WTC11 (cell line): ENCODE data around the gene MISFA. TPM values are rescaled to one million over a fixed set of nuclear protein-coding genes. Genes with fewer than 3 reads are reported as not detected.

Experiments
- ATAC-seq: fragments of 200-7000 bp; cut with Tn5 transposase; 2 replicates; pipeline ENCODE4 v1.10.0; 2021; ENCODE audit warnings: mild to moderate bottlenecking, moderate library complexity
- CTCF ChIA-PET: fragments of 300-600 bp; sonication (Branson Sonifier 250); formaldehyde crosslinking; loops from one replicate; lab custom pipeline; 2021; ENCODE audit warnings: antibody characterized with exemption; lab: Charles Lee
- POLR2A ChIA-PET: fragments of 350-600 bp; sonication (Branson Sonifier 250); formaldehyde crosslinking; loops from one replicate; lab custom pipeline; 2021; ENCODE audit warnings: antibody characterized with exemption; lab: Charles Lee
- DNase-seq: peaks from one replicate; pipeline ENCODE4 v3.0.0; 2021; ENCODE audit warnings: low spot score
- H3K27ac Mint-ChIP-seq: 2 replicates; pipeline ENCODE4 v1.8.0; 2021; ENCODE audit warnings: mixed read lengths
- H3K27me3 Mint-ChIP-seq: 2 replicates; pipeline ENCODE4 v1.8.0; 2021; ENCODE audit warnings: low read depth, mild to moderate bottlenecking, moderate library complexity, mixed read lengths
- H3K36me3 Mint-ChIP-seq: 2 replicates; pipeline ENCODE4 v1.8.0; 2021; ENCODE audit warnings: mixed read lengths
- H3K4me1 Mint-ChIP-seq: 2 replicates; pipeline ENCODE4 v1.8.0; 2022; ENCODE audit warnings: mixed read lengths
- H3K4me3 Mint-ChIP-seq: 2 replicates; pipeline ENCODE4 v1.8.0; 2021; ENCODE audit warnings: mild to moderate bottlenecking, moderate library complexity, mixed read lengths
- H3K9me3 Mint-ChIP-seq: 2 replicates; pipeline ENCODE4 v1.8.0; 2021; ENCODE audit warnings: mixed read lengths
- ATF6 ChIP-seq: sonication (generic); formaldehyde crosslinking; IDR thresholded peaks from 2 replicates; pipeline ENCODE4 v1.8.1; 2023; ENCODE audit warnings: mild to moderate bottlenecking, missing genetic modification reagents
- CREB1 ChIP-seq: sonication (generic); formaldehyde crosslinking; IDR thresholded peaks from 2 replicates; pipeline ENCODE4 v1.8.0; 2023; ENCODE audit warnings: mild to moderate bottlenecking, missing genetic modification reagents
- ESRRA ChIP-seq: sonication (generic); formaldehyde crosslinking; IDR thresholded peaks from 2 replicates; pipeline ENCODE4 v1.8.1; 2022; ENCODE audit warnings: mild to moderate bottlenecking, missing genetic modification reagents, borderline replicate concordance
- FOXK1 ChIP-seq: sonication (generic); formaldehyde crosslinking; IDR thresholded peaks from 2 replicates; pipeline ENCODE4 v1.8.0; 2022; ENCODE audit warnings: mild to moderate bottlenecking, moderate library complexity, missing genetic modification reagents
- FOXP4 ChIP-seq: sonication (generic); formaldehyde crosslinking; IDR thresholded peaks from 2 replicates; pipeline ENCODE4 v1.8.0; 2022; ENCODE audit warnings: mild to moderate bottlenecking, missing genetic modification reagents
- HMGA2 ChIP-seq: fragments of 250-450 bp; sonication (Bioruptor Pico); IDR thresholded peaks from 2 replicates; pipeline ENCODE4 v1.4.0; 2021; ENCODE audit warnings: mild to moderate bottlenecking, moderate library complexity
- JAZF1 ChIP-seq: fragments of 250-450 bp; sonication (Bioruptor Pico); IDR thresholded peaks from 2 replicates; pipeline ENCODE4 v1.9.0; 2021; ENCODE audit warnings: moderate library complexity, mild to moderate bottlenecking, inconsistent platforms
- MAX ChIP-seq: sonication (generic); formaldehyde crosslinking; IDR thresholded peaks from 2 replicates; pipeline ENCODE4 v1.8.0; 2022; ENCODE audit warnings: mild to moderate bottlenecking, missing genetic modification reagents
- MYBL2 ChIP-seq: sonication (generic); formaldehyde crosslinking; IDR thresholded peaks from 2 replicates; pipeline ENCODE4 v1.8.1; 2023; ENCODE audit warnings: mild to moderate bottlenecking, moderate library complexity, missing genetic modification reagents
- NFATC4 ChIP-seq: fragments of 250-450 bp; sonication (Bioruptor Pico); IDR thresholded peaks from 2 replicates; pipeline ENCODE4 v1.9.0; 2021; ENCODE audit warnings: mild to moderate bottlenecking
- NFYB ChIP-seq: sonication (generic); formaldehyde crosslinking; conservative IDR thresholded peaks from 2 replicates; pipeline ENCODE4 v1.8.0; 2022; ENCODE audit warnings: low read depth, missing genetic modification reagents
- NR3C1 ChIP-seq: sonication (generic); formaldehyde crosslinking; conservative IDR thresholded peaks from 2 replicates; pipeline ENCODE4 v1.8.1; 2023; ENCODE audit warnings: low read depth, mild to moderate bottlenecking, missing genetic modification reagents
- STAT6 ChIP-seq: sonication (generic); formaldehyde crosslinking; conservative IDR thresholded peaks from 2 replicates; pipeline ENCODE4 v1.8.1; 2023; ENCODE audit warnings: mild to moderate bottlenecking, low read depth, missing genetic modification reagents, moderate library complexity
- TEAD4 ChIP-seq: sonication (generic); formaldehyde crosslinking; IDR thresholded peaks from 2 replicates; pipeline ENCODE4 v1.8.0; 2022; ENCODE audit warnings: mild to moderate bottlenecking, missing genetic modification reagents
- USF2 ChIP-seq: sonication (generic); formaldehyde crosslinking; IDR thresholded peaks from 2 replicates; pipeline ENCODE4 v1.8.1; 2023; ENCODE audit warnings: mild to moderate bottlenecking, missing genetic modification reagents, moderate library complexity
- ZBTB21 ChIP-seq: sonication (generic); formaldehyde crosslinking; IDR thresholded peaks from 2 replicates; pipeline ENCODE4 v1.8.1; 2023; ENCODE audit warnings: mild to moderate bottlenecking, missing genetic modification reagents, borderline replicate concordance
- ZNF396 ChIP-seq: fragments of 250-450 bp; sonication (Bioruptor Pico); IDR thresholded peaks from 2 replicates; pipeline ENCODE4 v1.8.0; 2021; ENCODE audit warnings: mild to moderate bottlenecking, moderate library complexity, borderline replicate concordance
- ZNF416 ChIP-seq: fragments of 250-450 bp; sonication (Bioruptor Pico); IDR thresholded peaks from 2 replicates; pipeline ENCODE4 v1.9.0; 2021; ENCODE audit warnings: mild to moderate bottlenecking, inconsistent platforms
- ZSCAN18 ChIP-seq: fragments of 250-450 bp; sonication (Bioruptor Pico); IDR thresholded peaks from 2 replicates; pipeline ENCODE4 v2.1.2; 2022; ENCODE audit warnings: mild to moderate bottlenecking, moderate library complexity
- total RNA-seq: library from RNA; stranded (reverse); gene quantifications from 3 replicates; pipeline ENCODE4 v1.2.3, GENCODE V29; 2021

MISFA gene
- total RNA-seq, 1 experiment from 2014 or later, result 3.2 TPM

GRCh38 chr11:18578975-18579598 is 20.5 kb upstream of the MISFA start (continued):
- TF ChIP-seq ZBTB21 (CRISPR knock-in tag) (no peak), JAZF1 (CRISPR knock-in tag) (no peak)

- Mint-ChIP-seq H3K27me3 (no peaks in the 10 kb centered on the region), H3K36me3 (no peaks in the 10 kb centered on the region), H3K4me3 (no peak overlapping the region), H3K9me3 (no peaks in the 10 kb centered on the region), H3K27ac (no peak overlapping the region), H3K4me1 (0 out of 2 replicates have a peak, but pooled peaks cover 2% of the 10 kb centered on the region)
- TF ChIP-seq HMGA2 (CRISPR knock-in tag) (no peak), ZNF416 (CRISPR knock-in tag) (no peak), ZNF396 (CRISPR knock-in tag) (no peak), ZSCAN18 (CRISPR knock-in tag) (no peak), FOXK1 (CRISPR knock-in tag) (no peak), STAT6 (CRISPR knock-in tag) (no peak), NFATC4 (CRISPR knock-in tag) (no peak), CREB1 (CRISPR knock-in tag) (no peak), FOXP4 (CRISPR knock-in tag) (no peak), MAX (CRISPR knock-in tag) (no peak), USF2 (CRISPR knock-in tag) (no peak)
- CTCF ChIA-PET, result interaction anchor here (0.7 to 2.6 kb wide), 2 partner anchors 40 to 368 kb away, joined by 3 to 6 read pairs; no protein-coding TSS in a partner anchor
- ATAC-seq, result no peak
- POLR2A ChIA-PET, result no interaction called here
- DNase-seq, result no peak
Measured at GRCh38 chr11:18580113-18580766, 19.3 kb upstream of the MISFA start.

GRCh38 chr11:18581825-18582224 is 17.8 kb upstream of the MISFA start:
- Mint-ChIP-seq H3K27ac (no peak overlapping the region), H3K36me3 (no peaks in the 10 kb centered on the region), H3K4me1 (0 out of 2 replicates have a peak, but pooled peaks cover 2% of the 10 kb centered on the region), H3K9me3 (no peaks in the 10 kb centered on the region), H3K27me3 (no peaks in the 10 kb centered on the region), H3K4me3 (no peak overlapping the region)
- no peak for DNase-seq
- CTCF ChIA-PET, result interaction anchor here (0.5 kb wide), 1 partner anchor 70 kb away, joined by 3 read pairs; no protein-coding TSS in a partner anchor
- no peak for ATAC-seq
- POLR2A ChIA-PET, result no interaction called here
- TF ChIP-seq ESRRA (CRISPR knock-in tag) (no peak), MYBL2 (CRISPR knock-in tag) (no peak), ZBTB21 (CRISPR knock-in tag) (no peak), ATF6 (CRISPR knock-in tag) (no peak), TEAD4 (CRISPR knock-in tag) (no peak), ZNF416 (CRISPR knock-in tag) (no peak), NFYB (CRISPR knock-in tag) (no peak), NR3C1 (CRISPR knock-in tag) (no peak)
